H1 (cell line): ENCODE measurements around the gene APOL5. TPM values are rescaled to one million over a fixed set of nuclear protein-coding genes. Genes with fewer than 3 reads are reported as not detected.

Experiments used
- CTCF ChIA-PET: fragments of 300-600 bp; sonication (Branson Sonifier 250); formaldehyde crosslinking; loops from one replicate; lab custom pipeline; 2021; ENCODE audit not compliant: partially characterized antibody; lab: Charles Lee
- POLR2A ChIA-PET: fragments of 300-600 bp; sonication (Branson Sonifier 250); formaldehyde crosslinking; loops from one replicate; lab custom pipeline; 2021; ENCODE audit warnings: inconsistent platforms; ENCODE audit not compliant: partially characterized antibody; lab: Charles Lee
- DNase-seq, 2 experiments: peaks; one replicate each; pipeline versions ENCODE4 v3.0.0 to v3.0.0-alpha.2; 2010 to 2022; ENCODE audit warnings: low spot score in 2 of 2, low read depth in 1 of 2, mixed read lengths in 1 of 2
- FAIRE-seq: peaks from 2 replicates; lab custom pipeline; 2011; peaks lifted over from hg19 to GRCh38; lab: Jason Lieb, UNC
- H2AFZ ChIP-seq: 2 replicates; pipeline ENCODE4 v1.8.1; 2012; ENCODE audit warnings: low read length, inconsistent platforms
- H2AK5ac ChIP-seq: 2 replicates; pipeline ENCODE4 v1.6.1; 2013; ENCODE audit warnings: low read depth, low read length
- H2BK120ac ChIP-seq: replicated peaks from 2 replicates; pipeline ENCODE3; 2013; ENCODE audit warnings: low read depth, low read length, inconsistent platforms
- H2BK12ac ChIP-seq: 2 replicates; pipeline ENCODE4 v1.6.1; 2013; ENCODE audit warnings: low read depth, low read length
- H2BK15ac ChIP-seq: 2 replicates; pipeline ENCODE4 v1.6.1; 2013; ENCODE audit warnings: low read length
- H2BK20ac ChIP-seq: 2 replicates; pipeline ENCODE4 v1.6.1; 2013; ENCODE audit warnings: low read length
- H2BK5ac ChIP-seq: 2 replicates; pipeline ENCODE4 v1.6.1; 2013; ENCODE audit warnings: low read depth, low read length
- H3K14ac ChIP-seq: 2 replicates; pipeline ENCODE4 v1.6.1; 2013; ENCODE audit warnings: inconsistent platforms; ENCODE audit not compliant: insufficient read length
- H3K18ac ChIP-seq: 2 replicates; pipeline ENCODE4 v1.6.1; 2013; ENCODE audit warnings: low read length; ENCODE audit errors: extremely low read depth
- H3K23ac ChIP-seq: 2 replicates; pipeline ENCODE4 v1.6.1; 2013; ENCODE audit warnings: inconsistent platforms; ENCODE audit not compliant: insufficient read length
- H3K23me2 ChIP-seq: 2 replicates; pipeline ENCODE4 v1.6.1; 2013; ENCODE audit warnings: low read depth, low read length
- H3K27ac ChIP-seq: 2 replicates; pipeline ENCODE4 v1.6.1; 2011; ENCODE audit warnings: low read depth, low read length, inconsistent platforms
- H3K27me3 ChIP-seq, 4 experiments: replicated peaks in 1 of 4; 1 replicate in 1 of 4; 2 replicates in 3 of 4; pipeline versions ENCODE4 v1.6.1 to v1.8.1; 2011 to 2013; ENCODE audit warnings: low read length in 3 of 4, mild to moderate bottlenecking in 3 of 4, inconsistent platforms in 2 of 4, mixed read lengths in 2 of 4, moderate library complexity in 1 of 4; ENCODE audit not compliant: control insufficient read depth in 3 of 4, insufficient read depth in 3 of 4; ENCODE audit errors: extremely low read depth in 1 of 4
- H3K36me3 ChIP-seq, 4 experiments: 2 replicates each; pipeline versions ENCODE4 v1.6.1 to v1.8.1; 2011 to 2013; ENCODE audit warnings: mild to moderate bottlenecking in 4 of 4, low read length in 3 of 4, moderate library complexity in 2 of 4, control low read depth in 1 of 4, inconsistent platforms in 1 of 4; ENCODE audit not compliant: insufficient read depth in 4 of 4, control insufficient read depth in 2 of 4
- H3K4ac ChIP-seq: replicated peaks from 2 replicates; pipeline ENCODE3; 2013; ENCODE audit warnings: low read length, low read depth, mixed read lengths, inconsistent platforms; ENCODE audit not compliant: insufficient read length
- H3K4me1 ChIP-seq, 4 experiments: replicated peaks in 1 of 4; 1 replicate in 1 of 4; 2 replicates in 3 of 4; pipeline versions ENCODE4 v1.6.1 to v1.8.1; 2011 to 2013; ENCODE audit warnings: low read length in 3 of 4, inconsistent platforms in 2 of 4, mixed read lengths in 1 of 4; ENCODE audit not compliant: insufficient read depth in 4 of 4, control insufficient read depth in 3 of 4
- H3K4me2 ChIP-seq, 2 experiments: 2 replicates each; pipeline versions ENCODE4 v1.6.1 to v1.8.1; 2011 to 2013; ENCODE audit warnings: low read depth in 2 of 2, low read length in 2 of 2, control low read depth in 1 of 2, inconsistent platforms in 1 of 2, mild to moderate bottlenecking in 1 of 2; ENCODE audit not compliant: insufficient read depth in 1 of 2
- H3K4me3 ChIP-seq, 4 experiments: fragments of 200-600, 300-600 bp in 1 of 4; sonication (generic), shearing (Covaris generic), sonication (Bioruptor Twin) in 1 of 4; 2 replicates each; pipeline versions ENCODE4 v1.5.1 to v1.8.1; 2011 to 2016; ENCODE audit warnings: low read length in 4 of 4, low read depth in 3 of 4, control low read depth in 2 of 4, inconsistent platforms in 2 of 4, mild to moderate bottlenecking in 2 of 4, mixed read lengths in 1 of 4, moderate library complexity in 1 of 4; ENCODE audit not compliant: insufficient read depth in 2 of 4; ENCODE audit errors: extremely low read depth in 1 of 4
- H3K56ac ChIP-seq: replicated peaks from 2 replicates; pipeline ENCODE3; 2013; ENCODE audit warnings: low read depth, mild to moderate bottlenecking, mixed read lengths, low read length, inconsistent platforms; ENCODE audit not compliant: insufficient read length
- H3K79me1 ChIP-seq: 2 replicates; pipeline ENCODE4 v1.6.1; 2013; ENCODE audit warnings: low read depth, low read length, control low read depth
- H3K79me2 ChIP-seq, 2 experiments: 2 replicates each; pipeline versions ENCODE4 v1.6.1 to v1.8.1; 2012 to 2013; ENCODE audit warnings: low read length in 2 of 2, mild to moderate bottlenecking in 2 of 2, inconsistent platforms in 1 of 2; ENCODE audit not compliant: insufficient read depth in 2 of 2, control insufficient read depth in 1 of 2
- H3K9ac ChIP-seq, 4 experiments: replicated peaks in 1 of 4; 1 replicate in 1 of 4; 2 replicates in 3 of 4; pipeline versions ENCODE4 v1.6.1 to v1.8.1; 2011 to 2013; ENCODE audit warnings: low read depth in 3 of 4, low read length in 3 of 4, control low read depth in 2 of 4, mild to moderate bottlenecking in 2 of 4, moderate library complexity in 2 of 4, inconsistent platforms in 1 of 4; ENCODE audit errors: extremely low read depth in 1 of 4
- H3K9me3 ChIP-seq, 2 experiments: 2 replicates each; pipeline versions ENCODE4 v1.6.1 to v1.8.1; 2012 to 2013; ENCODE audit warnings: mild to moderate bottlenecking in 2 of 2, moderate library complexity in 2 of 2, control low read depth in 1 of 2, inconsistent platforms in 1 of 2, low read depth in 1 of 2, low read length in 1 of 2, mixed read lengths in 1 of 2; ENCODE audit not compliant: insufficient read depth in 2 of 2
- H4K20me1 ChIP-seq, 2 experiments: replicated peaks in 1 of 2; 2 replicates each; pipeline versions ENCODE3 to v1.8.1; 2011 to 2013; ENCODE audit warnings: inconsistent platforms in 2 of 2, low read length in 2 of 2, mild to moderate bottlenecking in 1 of 2; ENCODE audit not compliant: insufficient read depth in 2 of 2, control insufficient read depth in 1 of 2
- H4K5ac ChIP-seq: 2 replicates; pipeline ENCODE4 v1.6.1; 2013; ENCODE audit warnings: low read length, low read depth, mixed read lengths, inconsistent platforms; ENCODE audit not compliant: insufficient read length
- H4K8ac ChIP-seq: 2 replicates; pipeline ENCODE4 v1.8.0; 2013; ENCODE audit warnings: mild to moderate bottlenecking, moderate library complexity, low read length, inconsistent platforms; ENCODE audit not compliant: insufficient read depth; ENCODE audit errors: extremely low read depth
- H4K91ac ChIP-seq: replicated peaks from 2 replicates; pipeline ENCODE3; 2013; ENCODE audit warnings: low read length, mixed read lengths, inconsistent platforms; ENCODE audit not compliant: insufficient read length
- CTBP2 ChIP-seq: IDR thresholded peaks from 2 replicates; pipeline ENCODE4 v1.7.0; 2011; ENCODE audit warnings: borderline replicate concordance, mild to moderate bottlenecking, moderate library complexity, mixed read lengths, low read length; ENCODE audit not compliant: insufficient read depth, insufficient read length
- EGR1 ChIP-seq: IDR thresholded peaks from 2 replicates; pipeline ENCODE4 v1.6.1; 2011; ENCODE audit warnings: low read depth, low read length, borderline replicate concordance
- KDM5A ChIP-seq: fragments of 200-600 bp; IDR thresholded peaks from 2 replicates; pipeline ENCODE4 v1.7.1; 2012; ENCODE audit warnings: mild to moderate bottlenecking, low read length, inconsistent platforms, mixed read lengths
- RAD21 ChIP-seq, 2 experiments: IDR thresholded peaks in 1 of 2; conservative IDR thresholded peaks in 1 of 2; 2 replicates each; pipeline ENCODE4 v1.6.1; 2011; ENCODE audit warnings: low read depth in 2 of 2, low read length in 2 of 2, improper control_type of control experiment in 1 of 2, inconsistent platforms in 1 of 2, mild to moderate bottlenecking in 1 of 2, moderate library complexity in 1 of 2
- RBBP5 ChIP-seq: IDR thresholded peaks from 2 replicates; pipeline ENCODE4 v1.7.1; 2012; ENCODE audit warnings: low read depth, mild to moderate bottlenecking, inconsistent platforms, low read length, moderate library complexity, borderline replicate concordance
- SIN3A ChIP-seq, 2 experiments: IDR thresholded peaks in 1 of 2; conservative IDR thresholded peaks in 1 of 2; 2 replicates each; pipeline ENCODE4 v1.6.1; 2011 to 2012; ENCODE audit warnings: low read length in 2 of 2, improper control_type of control experiment in 1 of 2, low read depth in 1 of 2, mild to moderate bottlenecking in 1 of 2
- TAF7 ChIP-seq: optimal IDR thresholded peaks from 2 replicates; pipeline ENCODE3; 2011; ENCODE audit warnings: low read depth, mild to moderate bottlenecking, inconsistent platforms, low read length, moderate library complexity, borderline replicate concordance
- WGBS, 2 experiments: shearing (Covaris generic) in 1 of 2; methylation state at CpG; one replicate each; pipeline versions ENCODE4 v1.1.6 to v1.1.7; 2013 to 2015; ENCODE audit warnings: low lambda C conversion rate in 2 of 2, mixed read lengths in 2 of 2, inconsistent platforms in 1 of 2, low coverage in 1 of 2, missing lambda C conversion rate in 1 of 2; ENCODE audit not compliant: insufficient replicate concordance in 2 of 2, insufficient coverage in 1 of 2, insufficient read length in 1 of 2; ENCODE audit errors: extremely low coverage in 1 of 2, missing lambda C conversion rate in 1 of 2; 5-methylcytosine and 5-hydroxymethylcytosine counted together
- polyA plus RNA-seq, 7 experiments: library from polyadenylated mRNA; depleted of rRNA in 3 of 7; stranded (reverse) in 5 of 7; unstranded in 2 of 7; fragments of >200 nt in 5 of 7; fragments of 200-250 nt in 2 of 7; gene quantifications; 1 replicate in 5 of 7; 2 replicates in 1 of 7; 4 replicates in 1 of 7; pipeline versions ENCODE4 v1.2.1 to v1.2.3, GENCODE V29; 2011 to 2013; ENCODE audit warnings: missing spikeins in 2 of 7, mixed read lengths in 2 of 7
- total RNA-seq: library from RNA; stranded (reverse); fragmentation: NEBNext Ultra II Directional; extraction: Animal tissue kit (Norgen Biotek cat#: 25700); gene quantifications from 2 replicates; pipeline ENCODE4 v1.2.1, GENCODE V29; 2021
- TF ChIP-seq, protein P1 (sequence below), 3 experiments: IDR thresholded peaks; 1 replicate in 2 of 3; 2 replicates in 1 of 3; pipeline versions ENCODE4 v1.5.1 to v1.6.1; 2011; ENCODE audit warnings: low read length in 3 of 3, mild to moderate bottlenecking in 3 of 3, inconsistent platforms in 2 of 3, low read depth in 1 of 3, moderate library complexity in 1 of 3; ENCODE audit not compliant: insufficient read depth in 1 of 3; ENCODE audit errors: control extremely low read depth in 1 of 3
- TF ChIP-seq, protein P2 (sequence below): IDR thresholded peaks from 2 replicates; pipeline ENCODE4 v1.6.1; 2011; ENCODE audit warnings: low read depth, mild to moderate bottlenecking, low read length; ENCODE audit not compliant: insufficient read depth

Gene APOL5
- total and polyA plus RNA-seq, 2 of the 8 experiments (the other 6 are each of a cell fraction or from before 2014, with no cell fraction given): not detected

- Histone ChIP-seq H3K4me2 (no peak overlapping the region), H3K27ac (no peak overlapping the region), H4K91ac (no peak overlapping the region), H3K79me1 (no peaks in the 10 kb centered on the region), H2AFZ (no peak overlapping the region), H3K36me3 (no peaks in the 10 kb centered on the region), H2BK20ac (no peak overlapping the region), H4K20me1 (no peaks in the 10 kb centered on the region), H3K9ac (no peak overlapping the region), H2AK5ac (no peak overlapping the region), H3K9me3 (peaks cover 0 to 3% of the 10 kb centered on the region in 2 experiments; a peak in 1 of 4 replicates), H3K18ac (no peak overlapping the region), H2BK5ac (no peak overlapping the region), H3K4ac (no peak overlapping the region), H4K5ac (no peak overlapping the region), H4K8ac (no peak overlapping the region), H3K56ac (no peak overlapping the region), H2BK120ac (no peak overlapping the region), H3K27me3 (no peaks in the 10 kb centered on the region), H3K4me1 (no peaks in the 10 kb centered on the region), H2BK15ac (no peak overlapping the region), H3K14ac (no peak overlapping the region), H3K4me3 (no peak overlapping the region), H2BK12ac (no peak overlapping the region), H3K23ac (no peak overlapping the region), H3K79me2 (no peaks in the 10 kb centered on the region), H3K23me2 (no peaks in the 10 kb centered on the region)
- ChIA-PET CTCF (interaction anchor here (0.8 to 1.5 kb wide), 4 partner anchors 14 to 72 kb away, joined by 3 to 4 read pairs (median 4); no protein-coding TSS in a partner anchor), POLR2A (no interaction called here)
- DNase-seq (no peak), FAIRE-seq (no peak)
- WGBS, 2 experiments: 84% methylated on average over 2 of the region's 2 CpGs; no CpG with 5 or more reads in 1 of the 2 experiments
- TF ChIP-seq KDM5A (no peak), EGR1 (no peak), RBBP5 (no peak), RAD21 (IDR thresholded peaks at IDR 0.05 in 1 of 2, conservative IDR thresholded peaks at IDR 0.05 in 1 of 2; ENCODE audit: low read depth in 2 of 2, low read length in 2 of 2) (peak; percentile 41 to 53), TAF7 (no peak), SIN3A (conservative IDR thresholded peaks at IDR 0.05 in 1 of 2, IDR thresholded peaks at IDR 0.05 in 1 of 2; ENCODE audit: low read depth in 1 of 2, low read length in 2 of 2) (no peak), CTBP2 (no peak)
- TF ChIP-seq, protein P1, sequence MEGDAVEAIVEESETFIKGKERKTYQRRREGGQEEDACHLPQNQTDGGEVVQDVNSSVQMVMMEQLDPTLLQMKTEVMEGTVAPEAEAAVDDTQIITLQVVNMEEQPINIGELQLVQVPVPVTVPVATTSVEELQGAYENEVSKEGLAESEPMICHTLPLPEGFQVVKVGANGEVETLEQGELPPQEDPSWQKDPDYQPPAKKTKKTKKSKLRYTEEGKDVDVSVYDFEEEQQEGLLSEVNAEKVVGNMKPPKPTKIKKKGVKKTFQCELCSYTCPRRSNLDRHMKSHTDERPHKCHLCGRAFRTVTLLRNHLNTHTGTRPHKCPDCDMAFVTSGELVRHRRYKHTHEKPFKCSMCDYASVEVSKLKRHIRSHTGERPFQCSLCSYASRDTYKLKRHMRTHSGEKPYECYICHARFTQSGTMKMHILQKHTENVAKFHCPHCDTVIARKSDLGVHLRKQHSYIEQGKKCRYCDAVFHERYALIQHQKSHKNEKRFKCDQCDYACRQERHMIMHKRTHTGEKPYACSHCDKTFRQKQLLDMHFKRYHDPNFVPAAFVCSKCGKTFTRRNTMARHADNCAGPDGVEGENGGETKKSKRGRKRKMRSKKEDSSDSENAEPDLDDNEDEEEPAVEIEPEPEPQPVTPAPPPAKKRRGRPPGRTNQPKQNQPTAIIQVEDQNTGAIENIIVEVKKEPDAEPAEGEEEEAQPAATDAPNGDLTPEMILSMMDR (IDR thresholded peaks at IDR 0.05; ENCODE audit: control extremely low read depth in 1 of 3, insufficient read depth in 1 of 3, low read depth in 1 of 3, low read length in 3 of 3): peak in 2 of 3 experiments; percentile 18 to 21; a peak in 2 of 4 replicates
- TF ChIP-seq, protein P2, sequence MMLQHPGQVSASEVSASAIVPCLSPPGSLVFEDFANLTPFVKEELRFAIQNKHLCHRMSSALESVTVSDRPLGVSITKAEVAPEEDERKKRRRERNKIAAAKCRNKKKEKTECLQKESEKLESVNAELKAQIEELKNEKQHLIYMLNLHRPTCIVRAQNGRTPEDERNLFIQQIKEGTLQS: no peak
Measured at GRCh38 chr22:35712672-35713071, 5.0 kb upstream of the APOL5 start.
